ENCODE measurements around the gene PDE7B. TPM values are rescaled to one million over a fixed set of nuclear protein-coding genes. Genes with fewer than 3 reads are reported as not detected.

The PDE7B gene
- total RNA-seq, 1 donor from 2014 or later: 4.4 TPM

- no peak for DNase-seq (ENCODE audit: low spot score)
- intact Hi-C loops (cut with DNase I): loop anchor here (5.0 kb wide), 1 partner anchor 46 kb away; no protein-coding TSS in a partner anchor
Measured at GRCh38 chr6:136148523-136148922, 297.0 kb downstream of the PDE7B start.

- no peak for DNase-seq (ENCODE audit: low spot score)
- intact Hi-C loops (cut with DNase I): loop anchor here (5.0 kb wide), 1 partner anchor 47 kb away; no protein-coding TSS in a partner anchor
Measured at GRCh38 chr6:136149311-136149710, 297.8 kb downstream of the PDE7B start.

DNA sequence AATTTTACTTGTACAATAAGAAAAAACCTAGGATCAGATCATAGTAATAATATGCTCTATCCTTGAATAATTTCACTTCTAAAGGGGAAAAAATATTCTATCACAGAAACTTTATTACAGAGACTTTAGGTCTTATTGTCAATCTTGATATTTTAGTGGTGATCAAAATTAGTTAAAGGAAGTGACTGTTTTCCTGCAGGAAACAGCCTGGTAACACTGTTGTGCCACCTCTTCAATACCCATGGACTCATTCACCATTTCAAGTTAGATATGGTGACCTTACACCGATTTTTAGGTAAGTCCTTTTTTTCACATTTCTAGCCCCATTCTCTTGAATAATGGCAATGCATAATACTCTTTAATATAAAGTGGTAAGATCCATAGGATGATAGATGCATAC lies 299.5 kb downstream of the PDE7B start:
- no peak for DNase-seq (ENCODE audit: low spot score)
- intact Hi-C loops (cut with DNase I): no loop called here

DNA sequence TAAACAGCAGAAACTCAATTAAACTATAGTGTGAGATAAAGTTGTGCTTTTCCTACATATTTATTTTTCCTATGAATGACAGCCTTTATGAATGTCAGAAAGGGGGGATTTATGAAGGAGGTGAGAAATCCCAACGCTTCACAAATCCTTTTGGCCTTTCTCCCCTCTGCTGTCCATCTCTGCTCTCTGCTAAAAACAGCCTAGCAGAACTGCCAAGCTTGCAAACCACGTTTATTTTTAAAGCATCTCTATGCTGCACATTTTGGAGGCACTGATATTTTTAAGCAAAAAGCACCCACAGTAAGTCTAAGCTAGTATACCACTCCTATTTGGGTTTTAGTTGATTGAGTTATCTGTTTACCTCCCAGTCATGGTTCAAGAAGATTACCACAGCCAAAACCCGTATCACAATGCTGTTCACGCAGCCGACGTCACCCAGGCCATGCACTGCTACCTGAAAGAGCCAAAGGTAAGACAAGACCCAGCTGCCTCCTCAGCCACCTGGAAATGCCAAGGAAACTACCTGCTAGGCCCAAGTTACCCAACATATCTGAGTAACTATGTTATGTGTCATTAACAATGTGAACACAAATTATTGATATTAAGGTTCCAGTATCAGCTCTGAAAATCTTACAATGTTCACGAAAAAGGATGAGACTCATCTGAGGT lies 302.3 kb downstream of the PDE7B start:
- no peak for DNase-seq (ENCODE audit: low spot score)
- intact Hi-C loops (cut with DNase I): no loop called here

GRCh38 chr6:136155191-136155590 lies 303.7 kb downstream of the PDE7B start:
- intact Hi-C loops (cut with DNase I): no loop called here
- no peak for DNase-seq (ENCODE audit: low spot score)

DNA sequence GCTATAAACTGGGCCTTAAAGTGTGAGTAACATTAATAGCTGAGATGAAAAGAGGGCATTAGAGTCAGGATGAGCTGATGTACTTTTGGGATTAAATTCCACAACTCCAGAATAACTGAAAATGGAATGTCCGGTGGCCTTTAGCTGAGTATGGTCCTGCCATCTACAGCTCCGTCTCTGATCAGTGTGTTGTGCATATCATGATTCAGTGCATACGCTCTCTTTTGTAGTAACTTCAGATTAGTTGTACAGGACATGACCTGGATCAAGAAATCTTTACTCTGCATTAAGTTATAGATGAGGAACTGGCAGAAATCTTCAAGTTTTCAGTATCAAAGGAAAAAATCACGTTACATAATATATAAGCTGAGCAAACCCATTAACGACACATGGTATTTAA lies 306.2 kb downstream of the PDE7B start:
- DNase-seq (ENCODE audit: low spot score): no peak
- intact Hi-C loops (cut with DNase I): no loop called here

DNA sequence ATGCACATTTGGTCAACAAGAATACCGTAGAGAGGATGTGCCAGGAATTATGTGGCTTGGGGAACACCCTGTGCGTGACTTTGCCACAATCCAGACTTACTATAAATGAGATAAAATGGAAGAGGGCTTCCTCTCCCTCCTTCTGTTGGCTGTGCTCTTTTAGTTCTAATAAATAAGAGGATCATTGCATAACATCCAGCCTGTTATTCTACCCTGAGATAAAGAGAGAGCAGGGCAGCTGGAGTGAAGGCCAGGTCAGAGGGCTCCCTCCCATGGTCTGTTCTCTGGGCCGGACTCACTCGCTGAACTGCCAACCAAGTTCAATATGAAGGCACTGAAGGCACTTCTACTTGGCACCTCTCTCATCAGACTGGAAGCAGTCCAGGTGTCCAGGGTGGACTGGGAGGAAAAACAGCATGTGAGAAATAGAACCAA lies 306.9 kb downstream of the PDE7B start:
- no peak for DNase-seq (ENCODE audit: low spot score)
- intact Hi-C loops (cut with DNase I): no loop called here

GRCh38 chr6:136158971-136159370 lies 307.5 kb downstream of the PDE7B start:
- intact Hi-C loops (cut with DNase I): no loop called here

DNA sequence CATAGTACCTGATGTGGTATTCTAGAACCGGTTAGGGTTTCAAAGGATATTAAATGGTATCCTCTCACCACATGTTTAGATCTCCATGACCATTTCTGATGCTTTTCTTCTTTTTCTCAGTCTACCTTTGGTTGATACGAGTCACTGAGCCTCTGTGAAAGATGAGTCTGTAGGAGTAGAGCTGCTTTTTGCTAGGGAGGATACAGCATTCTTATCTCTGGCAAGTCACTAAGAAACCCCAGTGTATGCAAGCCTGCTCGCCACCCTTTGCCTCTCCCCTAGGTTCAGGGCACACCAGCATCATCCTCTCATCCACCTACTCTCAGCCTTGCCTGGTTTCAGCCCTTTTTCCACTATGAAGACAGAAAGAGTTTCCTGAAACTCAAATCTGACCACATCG lies 308.7 kb downstream of the PDE7B start:
- intact Hi-C loops (cut with DNase I): no loop called here
- no peak for DNase-seq (ENCODE audit: low spot score)

More at GRCh38 chr6:136158971-136159370, 307.5 kb downstream of the PDE7B start:
- DNase-seq (ENCODE audit: low spot score): no peak

- DNase-seq (ENCODE audit: low spot score): no peak
- intact Hi-C loops (cut with DNase I): no loop called here
Measured at GRCh38 chr6:136161950-136162349, 310.4 kb downstream of the PDE7B start.

- intact Hi-C loops (cut with DNase I): no loop called here
Measured at GRCh38 chr6:136163260-136163659, 311.8 kb downstream of the PDE7B start.

DNA sequence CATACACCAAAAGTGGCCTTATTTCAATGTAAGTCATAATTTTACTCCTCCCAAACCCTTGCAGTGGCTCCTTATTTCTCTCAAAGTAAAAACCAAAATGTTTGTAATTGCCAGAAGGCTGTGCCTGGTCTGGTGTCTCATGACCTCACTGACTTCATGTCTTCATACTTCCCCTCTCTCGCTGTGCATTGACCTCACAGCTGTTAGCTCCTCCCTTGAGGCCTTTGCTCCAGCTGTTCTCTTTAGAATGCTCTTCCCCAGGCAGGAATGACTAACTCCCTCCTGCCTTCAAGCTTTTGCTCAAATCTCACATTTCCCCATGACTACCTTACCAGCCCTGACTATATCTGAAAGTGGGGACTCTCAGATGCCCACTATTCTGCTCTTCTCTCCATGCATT lies 315.3 kb downstream of the PDE7B start:
- intact Hi-C loops (cut with DNase I): no loop called here
- DNase-seq (ENCODE audit: low spot score): no peak

More at GRCh38 chr6:136163260-136163659, 311.8 kb downstream of the PDE7B start:
- DNase-seq (ENCODE audit: low spot score): no peak

- intact Hi-C loops (cut with DNase I): no loop called here
- no peak for DNase-seq (ENCODE audit: low spot score)
Measured at GRCh38 chr6:136169394-136170148, 318.1 kb downstream of the PDE7B start.

GRCh38 chr6:136171231-136171630 lies 319.7 kb downstream of the PDE7B start:
- DNase-seq (ENCODE audit: low spot score): no peak
- intact Hi-C loops (cut with DNase I): no loop called here

- no peak for DNase-seq (ENCODE audit: low spot score)
- intact Hi-C loops (cut with DNase I): no loop called here
Measured at GRCh38 chr6:136173519-136174507, 322.3 kb downstream of the PDE7B start.

DNA sequence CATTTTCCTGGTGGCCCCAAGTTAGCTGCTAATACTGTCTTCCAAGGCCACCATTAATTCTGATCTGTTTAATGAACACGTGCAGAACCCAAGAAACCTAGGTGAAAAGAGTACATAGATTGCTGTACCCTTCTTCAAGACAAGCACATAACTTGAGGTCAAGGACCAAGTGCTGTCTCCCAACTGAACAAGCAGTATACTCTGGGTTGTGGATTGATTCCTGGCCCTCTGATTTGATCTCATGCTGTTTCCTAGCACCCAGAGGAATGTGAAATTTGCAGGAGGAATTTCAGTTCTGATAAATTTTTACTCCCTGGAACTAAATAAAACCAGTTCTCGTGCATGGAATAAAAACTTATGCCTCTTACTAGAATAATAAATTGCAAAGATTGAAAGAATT lies 323.0 kb downstream of the PDE7B start:
- no peak for DNase-seq (ENCODE audit: low spot score)
- intact Hi-C loops (cut with DNase I): no loop called here

- no peak for DNase-seq (ENCODE audit: low spot score)
- intact Hi-C loops (cut with DNase I): no loop called here
Measured at GRCh38 chr6:136175873-136176272, 324.4 kb downstream of the PDE7B start.

GRCh38 chr6:136178749-136179148 lies 327.2 kb downstream of the PDE7B start:
- intact Hi-C loops (cut with DNase I): no loop called here

GRCh38 chr6:136180704-136181511 lies 329.4 kb downstream of the PDE7B start:
- intact Hi-C loops (cut with DNase I): no loop called here
- DNase-seq (ENCODE audit: low spot score): no peak

More at GRCh38 chr6:136178749-136179148, 327.2 kb downstream of the PDE7B start:
- DNase-seq (ENCODE audit: low spot score): no peak
